Activated gamma-delta T cell treated with anti-CD3 and anti-CD28 coated beads, Interleukin-2, amount 50 U/mL, for 16 hours (primary cell): ENCODE results near the gene CDC34.
"Not testable (repeated sequence)": the region's sequence is repeated elsewhere in the genome, so short reads cannot be mapped to it uniquely, and the experiment has no call there.

Source experiments
- DNase-seq: peaks from one replicate; pipeline ENCODE4 v3.0.0-alpha.2; 2020; ENCODE audit warnings: low read depth

CDC34 gene

GRCh38 chr19:573519-573825, 41.9 kb downstream of the CDC34 start:
- no peak for DNase-seq

DNA sequence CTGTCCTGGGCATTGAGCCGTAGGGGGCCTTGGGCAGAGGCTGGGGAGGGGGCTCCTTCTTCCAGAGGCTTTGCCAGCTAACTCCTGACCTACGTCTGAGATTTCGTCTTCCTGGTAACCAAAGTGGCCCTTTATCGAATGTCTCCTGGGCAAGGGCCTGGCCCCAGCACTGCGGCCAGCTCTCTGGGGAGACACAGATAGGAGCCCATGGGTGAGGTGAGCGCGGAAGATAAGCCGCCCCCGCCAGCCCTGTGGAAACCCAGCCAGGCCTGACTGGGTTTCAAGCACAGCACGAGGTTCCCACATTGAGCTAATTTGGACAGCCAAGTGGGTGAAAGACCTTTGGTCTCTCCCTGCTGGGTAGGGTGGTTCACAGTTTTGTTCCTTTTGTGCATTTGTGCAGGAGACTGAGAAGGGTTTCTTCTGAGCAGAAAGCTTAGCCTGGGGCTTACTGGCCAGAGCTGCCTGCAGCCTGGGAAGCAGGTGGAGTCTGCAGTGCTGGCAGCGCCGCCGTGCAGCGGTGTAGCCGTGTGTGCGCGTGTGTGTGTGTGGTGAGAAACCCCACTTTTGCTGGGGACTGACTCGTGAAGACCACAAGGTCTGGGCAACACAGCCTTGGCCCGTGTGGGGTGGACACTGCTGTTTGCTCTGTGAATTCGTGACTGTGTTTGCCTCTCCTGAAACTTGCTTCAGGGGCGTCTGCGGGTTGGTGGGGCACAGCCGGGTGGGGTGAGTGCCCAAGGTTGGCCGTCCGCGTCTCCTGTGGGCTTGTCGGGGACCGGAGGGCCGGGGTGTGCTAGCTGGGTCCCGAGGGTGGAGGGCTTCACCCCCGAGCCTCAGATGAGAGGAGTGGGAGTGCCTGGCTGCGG, 43.3 kb downstream of the CDC34 start:
- no peak for DNase-seq

DNA sequence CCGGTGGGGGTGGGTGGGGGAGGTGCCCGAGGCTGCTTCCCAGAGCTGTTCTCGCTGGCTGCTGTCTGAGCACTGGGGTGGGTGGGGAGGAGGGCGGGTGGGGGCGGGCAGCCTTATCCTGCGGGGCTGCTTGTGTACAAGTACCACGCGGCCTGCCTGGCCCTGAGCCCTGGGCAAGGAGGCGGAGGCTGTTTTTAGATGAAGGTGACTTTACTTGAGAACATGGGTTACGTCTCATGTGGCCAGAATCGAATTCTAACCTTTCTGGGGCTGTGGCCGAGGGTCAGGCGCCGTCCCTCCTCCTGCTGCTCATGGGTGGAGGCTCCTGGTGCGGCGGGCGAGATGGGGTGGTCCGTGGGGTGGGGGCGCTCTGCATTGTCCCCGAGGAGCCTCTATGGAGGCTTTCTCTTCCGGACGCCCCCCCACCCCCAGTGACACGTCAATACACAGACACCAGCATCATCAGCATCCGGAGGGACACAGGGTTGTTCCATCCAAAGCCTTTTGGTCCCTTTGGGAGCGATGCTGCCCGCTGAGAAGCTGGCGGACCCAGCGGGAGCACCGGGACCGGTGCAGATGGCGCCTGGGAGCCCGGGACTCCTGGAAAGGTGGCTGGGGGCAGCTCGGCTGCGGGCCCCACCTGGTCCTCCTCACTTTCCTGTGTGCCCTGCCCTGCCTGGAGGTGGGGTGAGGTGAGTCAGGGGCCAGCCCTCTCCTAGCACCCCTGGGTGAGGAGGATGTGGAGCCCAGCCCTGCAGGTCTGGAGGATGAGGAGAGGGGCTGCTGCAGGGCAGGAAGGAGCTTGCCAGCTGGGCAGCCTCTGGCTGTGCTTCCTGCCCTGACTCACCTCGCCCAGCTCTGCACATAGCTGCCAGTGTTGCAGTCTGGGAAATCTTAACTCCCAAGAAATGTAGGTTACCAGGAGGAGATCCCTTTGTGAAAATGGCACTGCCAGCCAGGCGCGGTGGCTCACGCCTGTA, 44.3 kb downstream of the CDC34 start:
- DNase-seq: no peak

DNA sequence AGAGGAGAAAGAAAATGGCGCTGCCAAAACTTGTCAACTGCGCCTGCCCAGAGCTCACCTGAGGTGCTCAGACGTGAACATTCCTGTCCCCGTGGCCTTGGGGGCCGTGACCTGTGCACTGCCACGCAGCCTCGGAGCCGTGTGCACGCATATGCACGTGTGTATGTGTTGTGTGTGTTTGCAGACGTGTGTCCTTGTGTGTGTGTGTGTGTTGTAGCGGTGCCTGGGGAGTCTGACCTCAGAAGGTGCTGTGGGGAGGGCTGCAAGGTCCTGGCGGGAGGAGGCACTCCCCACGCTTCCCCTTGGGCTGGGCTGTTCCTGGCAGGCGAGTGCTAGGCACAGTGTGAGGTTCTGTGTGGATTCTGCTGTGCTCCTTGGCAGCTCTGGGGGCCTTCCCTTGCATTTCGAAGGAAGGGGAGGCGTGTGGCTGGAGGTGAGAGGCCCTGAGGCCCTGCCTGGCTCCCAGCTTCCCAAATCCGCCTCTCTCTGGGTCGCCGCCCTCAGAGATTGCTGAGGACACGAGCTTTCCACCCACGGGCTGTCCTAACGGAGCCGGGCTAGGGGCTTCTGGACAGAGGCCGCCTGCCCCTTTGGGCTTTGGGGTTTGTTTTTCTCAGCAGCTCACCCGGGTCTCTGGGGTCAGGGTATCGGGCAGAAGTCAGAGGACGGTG, 45.3 kb downstream of the CDC34 start:
- DNase-seq: no peak

- no peak for DNase-seq
Measured at GRCh38 chr19:577439-578392, 46.2 kb downstream of the CDC34 start.

DNA sequence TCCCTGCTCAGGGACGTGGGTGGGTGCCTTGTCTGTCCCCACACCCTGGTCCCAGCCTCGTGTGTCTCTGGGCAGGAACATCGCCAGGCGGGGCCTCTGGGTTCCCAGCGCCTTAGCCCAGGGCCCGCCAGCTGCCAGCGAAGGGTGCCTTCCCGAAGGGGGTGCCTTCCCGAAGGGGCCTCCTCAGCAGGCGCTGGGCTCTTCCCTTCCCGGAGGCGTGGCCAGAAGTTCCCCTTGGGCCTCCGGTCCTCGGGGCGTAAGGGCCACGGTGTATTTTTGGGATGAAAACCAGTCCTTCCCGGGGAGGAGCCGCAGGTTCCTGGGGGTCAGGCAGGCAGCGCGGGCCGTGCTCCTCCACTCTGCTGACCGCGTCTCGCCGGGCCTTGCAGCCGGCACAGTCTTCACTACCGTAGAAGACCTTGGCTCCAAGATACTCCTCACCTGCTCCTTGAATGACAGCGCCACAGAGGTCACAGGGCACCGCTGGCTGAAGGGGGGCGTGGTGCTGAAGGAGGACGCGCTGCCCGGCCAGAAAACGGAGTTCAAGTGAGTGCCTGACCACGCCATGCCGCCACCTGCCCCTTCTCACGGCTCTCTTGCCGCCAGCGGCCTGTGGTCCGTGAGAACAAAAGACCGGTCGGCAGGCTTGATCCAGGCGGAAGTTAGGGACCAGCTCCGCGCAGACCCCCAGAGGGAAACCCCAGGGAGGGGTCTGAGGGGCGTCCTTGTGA, 47.7 kb downstream of the CDC34 start:
- no peak for DNase-seq

GRCh38 chr19:579842-580155, 48.2 kb downstream of the CDC34 start:
- no peak for DNase-seq

DNA sequence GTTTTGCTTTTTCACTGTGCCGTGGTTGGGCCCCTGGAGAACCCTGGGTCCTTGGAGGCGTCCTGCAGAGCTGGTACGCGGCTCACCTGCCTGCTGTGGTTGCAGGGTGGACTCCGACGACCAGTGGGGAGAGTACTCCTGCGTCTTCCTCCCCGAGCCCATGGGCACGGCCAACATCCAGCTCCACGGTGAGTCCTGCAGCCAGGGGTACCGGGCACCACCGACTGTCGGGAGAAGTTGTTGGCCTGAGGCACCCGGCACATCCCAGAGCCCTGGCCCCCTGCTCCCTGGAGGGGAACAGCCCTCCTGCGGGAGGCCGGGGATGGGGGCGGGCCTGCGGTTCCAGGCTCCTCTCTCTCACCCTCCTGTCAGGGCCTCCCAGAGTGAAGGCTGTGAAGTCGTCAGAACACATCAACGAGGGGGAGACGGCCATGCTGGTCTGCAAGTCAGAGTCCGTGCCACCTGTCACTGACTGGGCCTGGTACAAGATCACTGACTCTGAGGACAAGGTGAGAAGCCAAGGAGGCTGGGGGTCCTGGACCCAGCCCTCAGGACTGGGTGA, 48.8 kb downstream of the CDC34 start:
- no peak for DNase-seq

DNA sequence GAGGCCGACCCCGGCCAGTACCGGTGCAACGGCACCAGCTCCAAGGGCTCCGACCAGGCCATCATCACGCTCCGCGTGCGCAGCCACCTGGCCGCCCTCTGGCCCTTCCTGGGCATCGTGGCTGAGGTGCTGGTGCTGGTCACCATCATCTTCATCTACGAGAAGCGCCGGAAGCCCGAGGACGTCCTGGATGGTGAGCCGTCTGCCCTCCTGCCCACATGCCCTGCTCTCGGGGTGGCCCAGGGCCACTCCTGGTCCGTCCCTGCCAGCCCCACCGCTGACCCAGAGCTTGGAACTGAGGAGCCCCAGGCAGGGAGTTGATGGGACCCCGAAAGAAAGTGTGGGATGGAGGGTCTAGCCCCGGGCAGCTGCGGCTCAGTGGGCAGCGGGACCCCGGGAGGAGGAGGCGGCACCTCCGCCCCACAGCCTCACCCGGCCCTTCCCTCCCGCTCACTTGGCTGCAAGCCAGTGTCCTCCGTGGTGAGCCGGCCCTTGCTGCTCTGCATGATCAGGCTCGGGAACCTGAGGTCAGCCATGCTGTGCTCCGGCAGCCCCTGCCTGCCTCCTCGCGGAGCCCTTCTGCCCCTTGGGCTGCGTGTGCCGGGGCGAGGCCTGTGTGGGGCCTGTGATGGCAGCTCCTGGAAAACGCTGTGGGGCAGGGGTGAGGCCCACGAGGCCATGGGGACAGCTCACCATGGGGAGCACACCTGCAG, 50.0 kb downstream of the CDC34 start:
- no peak for DNase-seq

DNA sequence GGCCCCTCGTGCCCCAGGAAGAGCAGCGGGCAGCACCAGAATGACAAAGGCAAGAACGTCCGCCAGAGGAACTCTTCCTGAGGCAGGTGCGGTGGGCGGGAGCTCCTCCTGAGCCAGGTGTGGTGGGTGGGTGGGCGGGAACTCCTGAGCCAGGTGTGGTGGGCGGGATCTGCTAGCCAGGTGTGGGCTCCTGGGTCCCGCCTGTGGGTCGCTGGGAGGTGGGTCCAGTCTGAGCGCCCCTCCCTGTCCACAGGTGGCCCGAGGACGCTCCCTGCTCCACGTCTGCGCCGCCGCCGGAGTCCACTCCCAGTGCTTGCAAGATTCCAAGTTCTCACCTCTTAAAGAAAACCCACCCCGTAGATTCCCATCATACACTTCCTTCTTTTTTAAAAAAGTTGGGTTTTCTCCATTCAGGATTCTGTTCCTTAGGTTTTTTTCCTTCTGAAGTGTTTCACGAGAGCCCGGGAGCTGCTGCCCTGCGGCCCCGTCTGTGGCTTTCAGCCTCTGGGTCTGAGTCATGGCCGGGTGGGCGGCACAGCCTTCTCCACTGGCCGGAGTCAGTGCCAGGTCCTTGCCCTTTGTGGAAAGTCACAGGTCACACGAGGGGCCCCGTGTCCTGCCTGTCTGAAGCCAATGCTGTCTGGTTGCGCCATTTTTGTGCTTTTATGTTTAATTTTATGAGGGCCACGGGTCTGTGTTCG, 51.1 kb downstream of the CDC34 start:
- DNase-seq: no peak

DNA sequence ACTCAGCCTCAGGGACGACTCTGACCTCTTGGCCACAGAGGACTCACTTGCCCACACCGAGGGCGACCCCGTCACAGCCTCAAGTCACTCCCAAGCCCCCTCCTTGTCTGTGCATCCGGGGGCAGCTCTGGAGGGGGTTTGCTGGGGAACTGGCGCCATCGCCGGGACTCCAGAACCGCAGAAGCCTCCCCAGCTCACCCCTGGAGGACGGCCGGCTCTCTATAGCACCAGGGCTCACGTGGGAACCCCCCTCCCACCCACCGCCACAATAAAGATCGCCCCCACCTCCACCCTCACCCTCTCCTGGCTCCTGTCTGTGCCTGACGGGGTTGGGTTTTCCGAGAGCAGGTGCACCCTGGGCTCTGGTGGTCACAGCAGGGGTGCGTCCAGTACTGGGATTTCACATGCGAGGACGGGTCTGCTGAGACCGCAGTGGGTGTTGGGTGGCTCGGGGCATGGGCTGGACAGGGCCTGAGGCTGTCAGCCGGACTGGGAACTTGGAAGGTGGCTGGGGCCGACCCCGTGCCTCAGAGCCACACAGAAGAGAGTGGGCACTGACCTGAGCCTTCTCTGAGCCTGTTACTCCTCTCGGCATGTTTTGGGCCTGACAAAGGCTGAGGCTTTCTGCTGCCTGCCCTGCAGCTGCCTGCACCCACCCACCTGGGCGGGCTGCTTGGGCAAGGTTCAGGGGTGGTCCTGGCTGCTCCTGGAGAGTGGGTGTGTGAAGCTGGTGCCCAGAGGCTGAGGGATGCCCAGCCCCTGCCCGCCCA, 51.8 kb downstream of the CDC34 start:
- no peak for DNase-seq

DNA sequence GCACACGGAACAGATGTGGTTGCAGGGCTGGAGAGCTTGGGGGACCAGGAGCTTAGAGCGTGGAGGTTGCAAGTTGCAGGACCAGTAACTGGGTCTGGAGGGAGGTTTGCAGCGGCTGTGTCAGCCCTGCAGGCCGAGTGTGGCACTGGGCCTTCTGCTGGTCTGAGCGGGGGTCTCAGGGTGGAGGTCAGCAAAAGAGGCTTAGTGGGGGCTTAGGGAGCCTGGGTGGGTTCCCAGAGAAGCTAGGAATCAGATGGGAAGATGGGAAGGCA, 52.3 kb downstream of the CDC34 start:
- no peak for DNase-seq

DNA sequence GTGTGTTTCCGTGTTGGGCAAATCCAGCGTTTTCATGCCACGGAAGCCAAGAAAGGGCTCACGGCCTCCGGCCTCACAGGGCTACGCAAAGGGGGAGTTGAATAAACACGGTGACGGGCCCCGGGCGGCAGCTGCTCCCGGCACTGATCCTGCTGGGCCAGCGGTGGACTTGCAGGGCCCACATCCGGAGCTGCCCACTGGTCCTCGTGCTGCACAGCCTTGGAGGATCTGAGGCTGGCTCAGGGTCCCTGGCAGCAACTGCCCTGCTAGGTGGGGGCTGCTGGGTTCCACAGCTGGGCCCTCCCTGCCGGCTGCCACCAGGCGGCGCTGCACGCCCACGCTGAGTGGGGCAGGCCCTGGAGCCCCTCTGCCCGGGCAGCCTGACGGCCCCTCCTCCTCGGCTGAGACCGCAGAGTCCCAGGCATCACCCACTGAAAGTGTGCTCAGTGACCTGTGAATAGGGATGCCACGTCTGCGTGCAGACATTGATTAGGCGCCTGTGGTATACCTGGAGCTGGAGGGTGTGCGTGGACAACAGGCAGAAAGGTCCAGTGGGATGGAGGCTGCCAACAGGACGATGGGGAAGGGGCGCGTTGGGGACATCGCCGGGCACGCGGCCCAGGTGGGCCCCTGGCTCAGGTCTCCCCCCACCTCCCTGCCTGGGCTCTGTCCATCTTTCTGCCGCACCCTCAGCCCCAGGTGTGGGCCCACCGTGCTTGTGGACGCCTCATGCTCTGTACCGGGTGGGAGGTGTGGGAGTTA, 52.9 kb downstream of the CDC34 start:
- DNase-seq: peak; percentile 48

- DNase-seq: not testable (repeated sequence)
Measured at GRCh38 chr19:585146-585545, 53.6 kb downstream of the CDC34 start.

GRCh38 chr19:585551-586110, 54.1 kb downstream of the CDC34 start:
- no peak for DNase-seq

GRCh38 chr19:588093-588740, 56.7 kb downstream of the CDC34 start:
- DNase-seq: peak; percentile 32
